ENCODE results near the gene ZFYVE28.

DNA sequence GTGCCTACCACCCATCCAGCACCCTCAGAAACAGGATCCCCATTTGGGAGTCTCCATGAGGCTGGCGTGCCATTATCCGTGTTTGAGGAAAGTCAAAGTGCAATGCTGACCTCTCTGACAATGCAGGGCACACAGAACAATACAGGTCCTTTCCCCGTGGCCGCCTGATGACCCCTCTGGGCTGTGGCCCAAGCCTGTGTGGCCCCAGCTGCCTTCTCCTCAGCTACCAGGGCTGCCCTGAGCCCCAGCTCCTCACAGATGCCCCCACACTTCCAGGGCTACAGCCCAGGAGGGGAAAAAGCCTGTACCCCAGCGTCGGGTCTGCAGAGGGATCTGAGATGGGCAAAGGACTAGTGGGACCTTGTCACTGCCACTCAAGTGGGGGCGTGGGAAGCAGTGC lies 15.5 kb downstream of the ZFYVE28 start:
- no peak for TF ChIP-seq RAD21 (IDR thresholded peaks at IDR 0.05 in 1 of 2, conservative IDR thresholded peaks at IDR 0.05 in 1 of 2; ENCODE audit: low read depth in 2 of 2, low read length in 2 of 2)
- TF ChIP-seq, protein P1, sequence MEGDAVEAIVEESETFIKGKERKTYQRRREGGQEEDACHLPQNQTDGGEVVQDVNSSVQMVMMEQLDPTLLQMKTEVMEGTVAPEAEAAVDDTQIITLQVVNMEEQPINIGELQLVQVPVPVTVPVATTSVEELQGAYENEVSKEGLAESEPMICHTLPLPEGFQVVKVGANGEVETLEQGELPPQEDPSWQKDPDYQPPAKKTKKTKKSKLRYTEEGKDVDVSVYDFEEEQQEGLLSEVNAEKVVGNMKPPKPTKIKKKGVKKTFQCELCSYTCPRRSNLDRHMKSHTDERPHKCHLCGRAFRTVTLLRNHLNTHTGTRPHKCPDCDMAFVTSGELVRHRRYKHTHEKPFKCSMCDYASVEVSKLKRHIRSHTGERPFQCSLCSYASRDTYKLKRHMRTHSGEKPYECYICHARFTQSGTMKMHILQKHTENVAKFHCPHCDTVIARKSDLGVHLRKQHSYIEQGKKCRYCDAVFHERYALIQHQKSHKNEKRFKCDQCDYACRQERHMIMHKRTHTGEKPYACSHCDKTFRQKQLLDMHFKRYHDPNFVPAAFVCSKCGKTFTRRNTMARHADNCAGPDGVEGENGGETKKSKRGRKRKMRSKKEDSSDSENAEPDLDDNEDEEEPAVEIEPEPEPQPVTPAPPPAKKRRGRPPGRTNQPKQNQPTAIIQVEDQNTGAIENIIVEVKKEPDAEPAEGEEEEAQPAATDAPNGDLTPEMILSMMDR (IDR thresholded peaks at IDR 0.05; ENCODE audit: control extremely low read depth in 1 of 3, insufficient read depth in 1 of 3, low read depth in 1 of 3, low read length in 3 of 3): no peak
- no peak for TF ChIP-seq KDM1A (IDR thresholded peaks at IDR 0.05; ENCODE audit: borderline replicate concordance, low read length)
- no peak for TF ChIP-seq POLR2A (IDR thresholded peaks at IDR 0.05; ENCODE audit: control extremely low read depth in 1 of 2, low read depth in 2 of 2, low read length in 2 of 2)
- TF ChIP-seq EZH2 (IDR thresholded peaks at IDR 0.05; ENCODE audit: low read depth, low read length, severe bottlenecking): no peak
- TF ChIP-seq, protein P2, sequence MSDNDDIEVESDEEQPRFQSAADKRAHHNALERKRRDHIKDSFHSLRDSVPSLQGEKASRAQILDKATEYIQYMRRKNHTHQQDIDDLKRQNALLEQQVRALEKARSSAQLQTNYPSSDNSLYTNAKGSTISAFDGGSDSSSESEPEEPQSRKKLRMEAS (IDR thresholded peaks at IDR 0.05): no peak

Measured in H1 (cell line).